HG03571 (cell line): ENCODE measurements around the gene ATP10B.

Experiments used
- ATAC-seq: cut with Tn5 transposase; IDR thresholded peaks from one replicate; pipeline ENCODE4 v1.9.1; 2021; ENCODE audit not compliant: unreplicated experiment

Gene ATP10B

GRCh38 chr5:160643616-160644240 is 208.3 kb downstream of the ATP10B start:
- ATAC-seq, result no peak

- ATAC-seq, result no peak
Measured at GRCh38 chr5:160641405-160641804, 210.6 kb downstream of the ATP10B start.

DNA sequence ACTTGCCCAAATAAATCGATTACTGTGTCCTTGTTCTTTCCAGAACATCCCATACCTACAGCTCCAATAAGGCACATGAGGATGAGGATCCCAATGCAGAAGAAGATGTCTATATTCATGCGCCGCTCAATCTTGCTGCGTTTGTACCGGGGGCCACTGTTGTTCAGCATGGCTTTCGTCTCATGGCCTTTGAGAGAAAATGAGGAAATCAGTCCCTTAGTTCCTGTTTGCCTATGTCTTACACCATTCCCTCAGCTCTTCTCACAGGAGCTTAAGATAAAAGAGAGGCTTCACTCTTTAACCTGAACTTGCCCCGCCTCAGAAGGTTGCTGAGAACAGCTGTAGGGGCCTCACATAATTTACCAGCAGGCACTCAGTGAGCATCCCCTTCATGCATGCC is 211.6 kb downstream of the ATP10B start:
- no peak for ATAC-seq

DNA sequence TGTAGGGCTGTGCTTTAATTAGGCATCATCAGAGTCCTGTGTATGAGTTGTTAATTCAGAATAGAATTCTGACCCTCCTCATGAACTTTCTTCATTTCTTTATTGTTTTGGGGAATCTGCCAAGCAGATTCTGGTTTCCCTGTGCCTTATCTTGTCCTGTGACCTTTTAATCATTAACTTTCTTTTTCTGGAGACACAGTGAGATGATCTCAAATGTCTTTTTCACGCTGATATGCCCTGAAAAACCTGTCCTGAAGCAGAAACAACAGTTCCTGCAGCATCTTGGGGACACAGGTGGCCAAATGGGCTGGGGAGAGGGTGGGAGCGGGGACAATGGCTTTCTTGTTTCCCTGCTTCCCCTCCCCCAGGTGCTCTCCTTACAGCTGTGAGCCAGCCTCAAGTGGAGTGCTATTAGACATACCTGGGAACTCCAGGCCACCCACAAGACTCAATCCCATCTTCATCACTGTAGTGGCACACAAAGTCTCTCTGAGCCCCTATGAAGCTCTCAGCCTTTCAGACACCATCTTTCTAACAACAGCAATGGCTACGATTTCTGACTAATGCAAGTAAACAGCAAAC is 213.8 kb downstream of the ATP10B start:
- no peak for ATAC-seq

DNA sequence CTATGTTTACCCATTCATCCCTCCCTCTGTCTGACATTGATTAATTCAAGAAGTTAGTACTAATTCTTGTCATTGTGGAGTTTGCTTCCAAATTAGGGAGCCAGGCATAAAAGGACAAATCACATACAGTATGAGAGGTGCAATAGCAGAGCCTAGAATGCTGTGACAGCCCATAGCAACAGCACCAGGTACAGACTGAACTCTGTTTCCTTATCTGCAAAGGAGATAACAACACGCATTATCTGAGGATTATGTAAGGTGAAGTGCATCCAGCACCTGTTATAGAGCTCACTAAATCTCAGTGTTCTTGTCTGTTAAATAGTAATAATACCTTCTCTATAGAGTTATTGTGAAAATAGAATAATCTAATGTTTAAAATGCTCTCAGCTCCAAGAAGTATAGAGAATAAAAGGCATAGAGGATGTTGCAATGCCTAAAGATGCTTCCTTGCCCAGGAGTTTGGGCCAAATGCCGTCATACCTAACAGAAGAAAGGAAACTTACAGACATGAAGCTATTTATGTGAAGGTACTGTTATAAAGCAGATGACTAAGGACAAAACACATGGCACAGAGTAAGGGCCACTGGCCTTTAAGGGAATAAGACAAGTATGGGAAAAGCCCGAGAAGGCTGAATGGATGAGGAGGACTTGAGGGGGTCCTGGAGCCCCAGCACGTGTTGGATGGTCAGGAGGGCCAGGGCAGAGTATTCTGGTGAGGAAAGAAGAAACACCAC is 214.5 kb downstream of the ATP10B start:
- no peak for ATAC-seq

GRCh38 chr5:160635663-160636062 is 216.3 kb downstream of the ATP10B start:
- ATAC-seq, result no peak

- ATAC-seq, result no peak
Measured at GRCh38 chr5:160635046-160635445, 217.0 kb downstream of the ATP10B start.

DNA sequence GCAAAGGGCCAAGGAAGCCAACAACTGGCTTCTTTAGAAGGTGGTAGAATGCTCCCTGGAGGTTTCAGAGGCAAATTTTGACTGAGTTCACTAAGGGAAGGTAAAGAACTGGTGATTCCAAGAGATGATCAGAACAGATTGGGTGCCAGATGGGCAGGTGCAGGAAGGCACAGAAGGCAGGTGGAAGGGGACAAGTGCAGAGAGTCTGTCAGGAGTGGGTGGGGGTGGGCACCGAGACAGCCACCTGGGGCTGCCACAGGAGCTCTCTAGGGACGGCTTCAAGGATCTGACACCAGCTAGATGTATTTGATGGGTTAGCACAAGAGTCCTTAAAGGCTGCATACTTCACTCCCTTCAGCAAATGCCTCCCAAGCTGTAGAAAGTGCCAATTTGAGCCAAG is 223.0 kb downstream of the ATP10B start:
- no peak for ATAC-seq

- no peak for ATAC-seq
Measured at GRCh38 chr5:160628619-160628968, 223.4 kb downstream of the ATP10B start.

- no peak for ATAC-seq
Measured at GRCh38 chr5:160627921-160628618, 223.9 kb downstream of the ATP10B start.

- ATAC-seq, result no peak
Measured at GRCh38 chr5:160626322-160626721, 225.7 kb downstream of the ATP10B start.

- ATAC-seq, result no peak
Measured at GRCh38 chr5:160621526-160621925, 230.5 kb downstream of the ATP10B start.

DNA sequence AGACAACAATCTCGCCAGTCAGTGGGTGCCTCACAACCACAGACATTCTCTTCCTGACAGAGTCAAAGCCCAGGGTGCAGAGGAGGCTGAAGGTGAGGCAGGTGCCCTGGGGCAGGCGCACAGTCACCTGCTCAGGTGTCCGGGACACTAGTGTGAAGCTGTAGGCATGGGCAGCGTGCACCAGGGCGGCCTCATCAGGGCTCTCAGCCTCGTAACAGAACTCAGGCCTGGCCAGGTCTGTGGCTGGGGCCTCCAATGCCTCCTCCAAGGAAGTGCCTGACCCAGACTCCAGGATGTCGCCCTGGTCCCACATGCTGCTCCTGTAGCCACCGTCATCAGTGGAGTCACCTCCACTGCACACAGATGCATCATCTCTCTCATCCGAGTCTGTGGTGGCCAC is 231.6 kb downstream of the ATP10B start:
- no peak for ATAC-seq

GRCh38 chr5:160619381-160619780 is 232.6 kb downstream of the ATP10B start:
- no peak for ATAC-seq

GRCh38 chr5:160618286-160618685 is 233.7 kb downstream of the ATP10B start:
- no peak for ATAC-seq

DNA sequence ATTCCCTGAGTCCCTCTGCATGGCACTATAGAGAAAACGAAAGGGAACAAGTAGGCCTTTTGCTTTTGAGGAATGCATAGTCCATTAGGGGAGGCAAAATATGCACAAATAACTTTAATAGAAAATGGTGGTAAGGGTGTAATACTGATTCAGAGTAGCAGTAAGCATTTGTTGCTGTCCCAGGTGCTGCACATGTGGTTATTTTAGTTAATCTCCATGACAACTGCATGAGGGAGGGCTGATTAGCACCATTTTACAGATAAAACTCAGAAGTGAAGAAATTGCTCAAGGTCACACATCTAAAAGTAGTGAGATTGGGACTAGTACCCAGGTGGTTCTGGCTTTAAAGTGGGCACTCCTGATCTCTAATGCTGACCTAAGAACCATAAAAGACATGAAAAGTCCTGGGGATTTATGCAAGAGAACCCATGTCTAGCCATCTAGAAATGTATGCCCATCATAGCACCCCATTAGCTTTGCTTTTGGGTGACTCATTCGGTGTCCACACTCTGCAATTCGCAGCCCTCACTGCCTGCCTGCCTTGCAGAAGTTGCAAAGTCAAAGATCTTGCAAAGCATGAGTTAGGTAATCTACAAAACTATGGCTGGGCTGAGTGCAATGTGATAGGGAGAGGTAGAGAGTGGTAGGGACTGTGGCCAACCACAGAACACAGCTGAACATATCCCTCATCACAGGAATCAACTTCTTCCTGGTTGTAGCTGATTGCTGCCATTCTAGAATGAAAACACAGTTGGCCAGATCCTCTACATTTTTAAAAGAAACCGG is 235.1 kb downstream of the ATP10B start:
- ATAC-seq, result no peak

DNA sequence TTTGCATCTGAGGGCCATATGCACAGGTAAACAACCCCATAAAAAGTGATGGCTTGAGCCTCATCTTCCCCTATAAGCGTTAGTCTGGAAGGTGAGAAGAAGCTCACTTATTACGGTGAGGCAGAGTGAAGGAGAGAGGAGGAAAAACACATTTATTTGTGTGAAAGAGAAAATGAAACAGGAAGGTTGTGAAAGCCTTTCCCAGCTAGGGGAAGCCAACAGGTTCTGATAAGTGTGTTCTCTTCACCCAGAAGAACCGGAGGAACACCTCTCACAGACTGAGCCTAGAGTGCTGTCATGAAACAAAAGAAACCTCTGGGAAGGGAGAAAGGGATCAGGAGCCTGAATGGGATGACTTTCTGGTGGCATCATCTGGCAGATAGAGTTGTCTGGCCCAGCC is 237.9 kb downstream of the ATP10B start:
- ATAC-seq, result no peak

DNA sequence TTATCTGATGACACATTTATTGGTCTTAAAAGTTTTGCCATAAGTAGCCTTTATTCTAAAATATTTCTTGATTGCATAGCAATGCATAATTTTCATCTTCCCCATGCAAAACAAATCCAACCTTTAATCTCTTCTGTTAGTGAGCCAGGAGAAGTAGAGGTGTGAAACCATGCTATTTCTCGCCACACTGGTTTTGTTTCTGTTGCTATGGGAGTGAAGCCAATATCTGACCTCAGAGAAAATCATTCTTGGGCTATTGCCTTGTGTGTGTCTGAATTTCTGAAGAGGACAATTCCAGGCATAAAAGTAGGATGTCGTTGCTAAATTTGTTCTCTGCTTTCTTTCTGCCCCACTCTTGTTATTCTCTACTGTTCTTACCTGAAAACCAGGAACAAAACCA is 246.7 kb downstream of the ATP10B start:
- ATAC-seq, result no peak

DNA sequence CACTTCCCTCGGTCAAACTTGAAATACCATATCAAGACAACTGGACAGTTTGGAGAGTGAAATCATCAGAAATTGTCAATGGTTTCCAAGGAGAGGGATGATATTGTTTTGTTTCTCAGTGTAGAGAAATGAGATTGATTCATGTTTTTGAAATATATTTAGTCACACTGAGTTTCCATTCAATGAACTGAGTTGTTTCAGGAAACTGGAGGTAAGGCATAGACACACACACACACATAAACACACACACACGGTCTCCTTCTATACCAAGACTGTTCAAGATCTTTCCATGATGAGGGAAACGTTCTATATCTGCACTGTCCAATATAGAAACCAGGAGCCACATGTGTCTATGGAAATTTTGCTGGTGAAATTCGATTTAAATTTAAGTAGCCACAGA is 247.5 kb downstream of the ATP10B start:
- ATAC-seq, result no peak

DNA sequence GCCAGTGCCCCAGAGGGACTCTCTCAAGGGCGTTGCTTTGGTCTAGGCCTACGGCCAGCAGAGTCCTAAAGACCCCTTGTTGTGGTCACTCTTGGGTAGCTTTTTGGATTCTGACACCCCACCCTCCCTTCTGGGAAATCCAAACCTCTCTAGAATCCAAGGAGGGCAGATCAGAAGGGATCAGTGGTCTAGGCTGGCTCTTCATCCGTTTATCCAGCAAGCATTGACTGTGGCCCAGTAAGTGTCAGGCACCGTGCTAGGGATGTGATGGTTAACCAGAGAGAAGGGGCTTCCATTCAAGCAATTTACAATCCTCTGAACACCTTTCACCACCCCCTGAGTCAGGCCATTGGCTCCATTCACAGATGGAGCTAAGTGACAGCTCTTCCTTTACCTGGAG is 249.3 kb downstream of the ATP10B start:
- no peak for ATAC-seq

GRCh38 chr5:160601046-160601445 is 251.0 kb downstream of the ATP10B start:
- ATAC-seq, result no peak
